GM18867 (cell line): Measurements from ENCODE around the gene PPM1H.

Experiments
- ATAC-seq: cut with Tn5 transposase; IDR thresholded peaks from one replicate; pipeline ENCODE4 v1.9.1; 2021; ENCODE audit warnings: mild to moderate bottlenecking, moderate library complexity; ENCODE audit not compliant: unreplicated experiment

Gene PPM1H

GRCh38 chr12:62717643-62718042 lies 217.3 kb downstream of the PPM1H start:
- ATAC-seq = no peak

- ATAC-seq = no peak
These were observed 218.0 kb downstream of the PPM1H start for GRCh38 chr12:62716866-62717525.

- no peak for ATAC-seq
These were observed 218.9 kb downstream of the PPM1H start for GRCh38 chr12:62716037-62716436.

DNA sequence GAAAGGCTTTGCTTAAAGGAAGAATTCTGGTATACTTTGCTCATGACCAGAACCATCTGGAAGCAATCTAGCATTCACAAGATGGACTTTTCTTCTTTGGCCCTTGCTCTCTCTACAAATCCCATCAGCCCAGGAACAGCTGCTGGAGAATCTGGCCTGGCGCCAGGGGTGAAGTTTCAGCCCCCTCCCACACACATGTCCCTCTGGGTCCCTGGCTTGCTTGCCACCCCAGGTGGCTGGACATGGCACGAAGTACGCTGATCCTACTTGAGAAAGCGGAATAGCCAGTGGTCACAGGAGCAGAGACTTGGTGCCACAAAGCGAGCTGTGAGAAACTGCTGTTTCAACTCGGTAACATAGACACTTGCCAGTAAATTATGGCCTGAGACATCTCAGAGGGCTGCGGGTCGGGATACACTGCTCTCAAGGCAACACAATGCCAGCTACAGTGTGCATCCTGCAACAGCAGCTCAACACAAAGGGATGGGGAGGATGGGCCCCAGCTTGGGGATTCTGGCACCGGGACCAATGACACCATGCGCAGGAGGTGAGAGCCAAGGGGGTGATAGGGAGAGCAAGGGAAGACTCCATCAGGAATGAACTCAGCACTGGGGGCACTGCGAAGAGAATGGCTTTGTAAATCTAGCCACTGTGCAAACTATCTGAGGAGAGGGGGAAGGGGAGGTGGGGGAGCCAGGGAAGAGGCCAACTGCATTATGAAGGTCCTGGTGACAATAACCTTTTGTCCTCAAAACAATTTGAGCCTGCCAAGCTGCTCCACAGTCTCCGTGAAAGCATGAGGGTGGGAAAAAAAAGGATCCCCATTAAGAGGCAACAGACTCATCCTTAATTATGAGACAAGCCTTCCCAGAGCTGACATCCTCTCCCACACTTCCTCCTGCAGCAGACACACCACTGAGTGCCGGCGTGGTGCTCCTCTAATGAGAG lies 219.9 kb downstream of the PPM1H start:
- ATAC-seq = no peak

DNA sequence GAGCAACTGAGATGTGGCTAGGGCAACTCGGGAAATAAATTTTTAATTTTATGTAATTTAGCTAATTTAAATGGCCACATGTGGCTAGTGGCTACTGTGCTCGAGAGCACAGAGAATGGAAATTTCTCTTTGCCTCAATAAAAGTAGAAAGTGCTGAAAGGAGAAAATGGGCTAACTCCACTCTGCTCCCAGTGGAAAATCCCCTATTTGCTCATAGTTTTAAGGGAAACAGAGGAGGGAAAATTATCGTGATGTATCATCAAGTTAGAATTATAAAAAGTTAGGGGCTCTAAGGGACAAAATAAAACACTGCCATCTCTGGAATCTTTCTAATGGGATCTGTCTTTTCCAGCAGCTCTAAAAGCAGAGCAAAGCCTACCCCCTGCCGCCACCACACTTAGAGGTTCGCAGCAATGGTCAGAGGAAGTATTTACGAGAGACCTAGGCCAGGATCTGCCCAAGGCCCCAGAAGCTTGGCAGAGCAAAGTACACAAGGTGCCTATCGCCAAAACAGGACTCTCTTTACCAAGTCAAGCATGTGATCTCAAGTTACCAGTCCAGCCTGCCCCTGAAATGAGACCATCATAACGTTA lies 220.7 kb downstream of the PPM1H start:
- no peak for ATAC-seq

DNA sequence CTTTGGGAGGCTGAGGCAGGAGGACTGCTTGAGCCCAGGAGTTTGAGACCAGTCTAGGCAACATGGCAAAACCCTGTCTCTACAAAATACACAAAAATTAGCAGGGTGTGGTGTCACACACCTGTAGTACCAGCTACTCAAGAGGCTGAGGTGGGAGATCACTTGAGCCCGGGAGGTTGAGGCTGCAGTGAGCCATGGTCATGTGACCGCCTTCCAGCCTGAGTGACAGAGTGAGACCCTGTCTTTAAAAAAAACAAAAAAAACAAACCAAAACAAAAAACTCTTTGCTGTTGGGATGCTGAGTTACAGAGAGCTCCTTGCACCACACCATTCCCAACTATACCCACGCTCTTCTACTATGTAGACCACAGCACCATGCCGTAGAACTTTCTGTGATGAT lies 221.2 kb downstream of the PPM1H start:
- no peak for ATAC-seq

DNA sequence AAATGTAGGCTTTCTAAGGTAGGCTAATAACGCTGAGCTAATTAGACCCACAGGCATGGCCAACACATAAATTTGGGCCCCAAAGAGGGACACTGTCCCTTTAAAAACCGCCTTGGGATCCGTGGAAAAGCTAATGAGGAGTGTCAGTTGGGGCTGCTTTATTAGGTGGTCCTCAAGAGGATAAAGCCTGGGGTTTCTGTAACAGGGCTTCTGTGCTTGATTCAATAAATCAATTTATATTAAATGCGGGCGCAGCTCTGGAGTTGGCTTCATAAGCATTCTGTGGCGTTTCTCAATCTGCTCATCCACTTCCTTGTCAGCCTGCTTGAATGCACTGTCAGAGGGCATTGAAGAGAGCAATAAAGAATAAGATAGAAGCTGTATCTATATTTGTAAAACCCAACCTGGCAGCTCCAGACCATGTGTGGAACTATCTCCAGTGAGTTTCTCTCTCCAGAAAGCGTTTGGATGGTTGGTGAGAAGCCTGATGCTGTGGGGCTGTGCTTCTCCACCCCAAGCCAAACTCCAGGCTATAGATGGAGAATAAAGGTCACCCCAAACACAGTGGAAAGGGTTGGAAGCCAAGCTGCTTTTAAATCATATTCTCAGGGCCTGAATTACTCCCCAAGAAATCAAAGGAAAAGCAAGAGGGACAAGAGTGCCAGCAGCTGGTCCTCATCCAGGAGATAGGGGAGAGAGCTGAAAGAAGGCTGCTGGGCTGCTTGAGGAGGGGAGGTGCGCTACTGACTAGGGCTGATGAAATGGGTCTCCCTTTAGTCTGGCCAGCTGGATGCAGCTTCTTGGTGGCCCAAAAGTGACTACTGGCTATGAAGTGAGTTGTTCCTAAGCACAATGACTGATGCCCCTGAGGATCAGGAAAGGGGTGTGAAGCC lies 222.0 kb downstream of the PPM1H start:
- ATAC-seq = no peak

- no peak for ATAC-seq
These were observed 223.2 kb downstream of the PPM1H start for GRCh38 chr12:62711631-62712241.

DNA sequence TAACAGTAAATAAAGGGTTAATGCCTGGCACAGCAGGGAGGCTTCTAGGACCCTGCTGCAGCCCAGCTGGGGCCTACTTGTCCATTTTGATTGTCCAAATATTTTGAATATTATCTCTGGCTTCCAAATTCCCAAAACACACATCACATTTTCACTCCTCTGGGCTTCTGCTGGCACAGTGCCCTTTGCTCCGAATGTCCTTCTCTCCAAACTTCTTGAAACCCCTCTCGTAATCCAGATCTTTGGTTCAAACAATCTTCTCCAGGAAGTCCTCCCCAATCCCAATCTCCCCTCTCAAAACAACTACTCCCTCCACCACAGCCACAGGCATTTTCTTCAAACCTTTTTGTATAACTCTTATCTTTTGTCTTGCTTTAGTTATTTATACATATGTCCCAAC lies 225.6 kb downstream of the PPM1H start:
- no peak for ATAC-seq

DNA sequence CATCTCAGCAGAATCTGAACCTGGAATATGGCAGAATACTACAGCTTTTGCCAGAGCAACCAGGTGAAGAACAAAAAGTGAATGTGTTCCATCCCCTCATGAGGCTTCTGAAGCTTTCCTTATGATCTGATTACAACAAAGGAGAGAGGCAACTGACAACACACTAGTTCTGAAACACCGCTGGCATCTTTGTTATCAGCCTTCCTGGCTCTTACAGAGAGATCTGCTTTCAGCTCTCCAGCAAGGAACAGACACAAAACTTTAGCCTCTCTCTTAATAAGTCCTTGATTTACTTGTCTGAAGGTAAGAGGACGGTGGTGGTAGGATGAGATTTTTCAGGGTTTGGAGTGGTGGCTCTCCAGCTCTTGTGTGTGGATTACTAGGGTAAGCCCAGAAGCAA lies 227.0 kb downstream of the PPM1H start:
- no peak for ATAC-seq

DNA sequence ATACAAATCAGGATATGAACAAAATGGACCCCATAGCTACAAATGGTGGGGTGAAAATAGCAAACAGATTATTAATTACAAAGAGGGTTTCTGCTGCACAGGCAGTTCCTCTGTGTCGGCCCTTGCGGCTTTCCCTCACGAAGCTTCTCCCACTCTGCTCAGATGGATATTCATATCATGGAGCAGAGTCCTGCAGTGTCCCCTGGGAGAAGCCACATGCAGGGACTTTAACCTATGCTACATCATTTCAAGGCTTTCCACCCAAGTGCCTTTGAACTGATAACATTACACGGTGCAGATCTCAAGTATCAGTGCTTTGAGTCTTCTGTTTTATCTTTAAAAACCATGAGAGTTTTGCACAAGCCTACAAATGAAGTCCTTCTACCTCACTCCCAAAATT lies 229.1 kb downstream of the PPM1H start:
- no peak for ATAC-seq

DNA sequence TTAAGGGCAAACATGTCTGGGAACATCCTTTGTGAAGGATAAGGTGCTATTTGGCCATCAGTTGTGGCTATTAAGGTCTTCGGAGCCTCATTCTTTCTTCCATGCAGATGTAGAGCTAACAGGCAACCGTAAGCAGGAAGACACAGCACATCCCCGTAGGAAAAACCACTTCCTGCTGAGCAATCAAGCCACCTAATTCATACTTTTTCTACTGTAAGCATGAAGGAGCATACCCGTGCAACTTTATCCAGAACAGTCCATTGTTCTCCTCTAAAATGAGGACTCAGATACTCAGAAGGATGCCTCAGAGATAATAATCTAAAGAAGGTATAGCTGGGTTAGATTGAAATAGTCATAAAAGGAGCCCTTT lies 232.0 kb downstream of the PPM1H start:
- no peak for ATAC-seq

- no peak for ATAC-seq
These were observed 233.5 kb downstream of the PPM1H start for GRCh38 chr12:62701492-62701891.

GRCh38 chr12:62700091-62700880 lies 234.7 kb downstream of the PPM1H start:
- ATAC-seq = no peak

DNA sequence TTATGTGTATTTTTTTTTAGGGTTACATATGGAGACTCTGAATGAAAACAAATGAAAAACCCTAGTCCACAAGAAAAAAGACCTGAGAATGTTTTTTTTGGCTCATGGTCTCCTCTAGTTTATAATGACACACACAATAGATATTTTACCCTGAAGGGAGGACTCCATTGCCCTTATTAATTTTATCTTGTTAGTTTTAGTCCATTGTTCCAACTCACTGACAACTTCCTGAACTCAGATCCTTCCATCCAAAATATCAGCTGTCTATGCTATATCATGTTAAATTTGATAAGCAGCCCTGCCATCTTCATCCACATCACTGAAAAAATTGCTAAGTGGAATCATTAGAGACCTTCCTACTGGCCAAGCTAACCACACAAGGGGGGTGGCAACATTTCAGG lies 236.2 kb downstream of the PPM1H start:
- ATAC-seq = no peak

DNA sequence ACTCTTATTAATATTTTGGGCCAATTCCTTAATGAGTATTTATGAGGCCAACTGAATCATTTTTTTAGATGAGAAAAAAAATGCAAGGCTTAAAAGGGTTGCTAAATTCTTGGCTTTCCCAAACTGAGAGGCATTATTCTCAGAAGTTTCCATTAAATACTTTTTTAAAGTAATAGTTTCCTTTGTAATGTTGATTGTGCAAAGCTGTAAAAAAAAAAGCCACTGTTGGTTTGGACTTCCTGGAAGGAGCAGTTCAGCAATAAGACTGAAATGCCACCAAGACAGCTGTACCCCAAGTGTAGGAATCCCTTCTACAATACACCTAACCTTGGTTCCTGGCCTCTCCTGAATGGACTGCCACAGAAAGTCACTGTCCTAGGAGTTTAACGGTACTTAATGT lies 237.1 kb downstream of the PPM1H start:
- ATAC-seq = no peak

GRCh38 chr12:62695696-62696095 lies 239.3 kb downstream of the PPM1H start:
- no peak for ATAC-seq

GRCh38 chr12:62694632-62695031 lies 240.3 kb downstream of the PPM1H start:
- ATAC-seq = peak; percentile 83

DNA sequence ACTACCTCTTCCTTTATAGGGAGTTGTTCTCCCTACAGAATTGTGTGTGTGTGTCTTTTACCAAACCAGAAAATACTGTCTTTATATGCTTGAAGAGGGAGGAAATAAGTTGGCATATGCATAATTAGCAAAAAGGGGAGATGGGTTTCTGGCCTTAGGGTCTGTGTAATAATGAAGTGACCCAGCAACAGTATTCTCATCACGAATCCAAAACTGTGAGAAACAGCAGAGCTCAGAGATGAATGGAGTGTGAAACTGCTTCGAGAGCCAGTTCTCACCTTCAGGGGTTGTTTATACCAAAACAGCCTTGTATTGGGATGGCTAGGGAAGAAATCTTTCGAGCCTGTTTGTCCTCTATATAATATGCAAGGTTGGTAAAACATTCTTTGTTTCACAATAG lies 240.8 kb downstream of the PPM1H start:
- peak; percentile 33 for ATAC-seq
